Suppressor macrophage (primary cell): ENCODE data around the gene JPH4.

ENCODE experiments used
- DNase-seq, 4 experiments: peaks; one replicate each; pipeline ENCODE4 v3.0.0-alpha.2; 2020 to 2022
- total RNA-seq, 17 experiments: gene quantifications; one replicate each; lab custom pipeline; 2026; ENCODE audit warnings: mixed read lengths in 6 of 17, inconsistent platforms in 3 of 17; lab: John Stamatoyannopoulos, UW

JPH4 gene
- 0.08 to 3.6 (median 0.48) reads per million in 17 experiments for total RNA-seq

GRCh38 chr14:23578560-23579310 is at the start of gene JPH4:
Gene JPH4, minus strand, starts transcription at chr14:23578790. Its CDS starts 1,337 bp downstream, at chr14:23577453.
- no peak for DNase-seq

- DNase-seq = no peak
Measured at GRCh38 chr14:23627961-23628360, 49.4 kb upstream of the JPH4 start.

GRCh38 chr14:23626946-23627345 is 48.4 kb upstream of the JPH4 start:
- DNase-seq = no peak

- DNase-seq = no peak
Measured at GRCh38 chr14:23624830-23625404, 46.3 kb upstream of the JPH4 start.

- no peak for DNase-seq
Measured at GRCh38 chr14:23623962-23624361, 45.4 kb upstream of the JPH4 start.

GRCh38 chr14:23622990-23623389 is 44.4 kb upstream of the JPH4 start:
- no peak for DNase-seq

- no peak for DNase-seq
Measured at GRCh38 chr14:23621932-23622730, 43.5 kb upstream of the JPH4 start.

- no peak for DNase-seq
Measured at GRCh38 chr14:23621204-23621931, 42.8 kb upstream of the JPH4 start.

GRCh38 chr14:23620177-23620702 is 41.6 kb upstream of the JPH4 start:
- peak in 3 of 4 experiments; percentile 34 to 57 (median 48) for DNase-seq

- peak in 1 of 4 experiments; percentile 15 for DNase-seq
Measured at GRCh38 chr14:23618415-23618988, 39.9 kb upstream of the JPH4 start.

- no peak for DNase-seq
Measured at GRCh38 chr14:23617539-23617938, 38.9 kb upstream of the JPH4 start.

GRCh38 chr14:23615856-23616255 is 37.3 kb upstream of the JPH4 start:
- DNase-seq = peak; percentile 48 to 84 (median 66)

GRCh38 chr14:23614395-23614828 is 35.8 kb upstream of the JPH4 start:
- no peak for DNase-seq

GRCh38 chr14:23613242-23614070 is 34.9 kb upstream of the JPH4 start:
- no peak for DNase-seq

- no peak for DNase-seq
Measured at GRCh38 chr14:23612802-23613201, 34.2 kb upstream of the JPH4 start.

- no peak for DNase-seq
Measured at GRCh38 chr14:23612354-23612732, 33.8 kb upstream of the JPH4 start.

GRCh38 chr14:23610815-23611289 is 32.3 kb upstream of the JPH4 start:
- DNase-seq = no peak

GRCh38 chr14:23610090-23610814 is 31.7 kb upstream of the JPH4 start:
- peak in 1 of 4 experiments; percentile 18 for DNase-seq

GRCh38 chr14:23609411-23610089 is 31.0 kb upstream of the JPH4 start:
- DNase-seq = peak in 1 of 4 experiments; percentile 13

GRCh38 chr14:23609001-23609400 is 30.4 kb upstream of the JPH4 start:
- DNase-seq = no peak
